Measurements from ENCODE around the gene CEACAM8.
"Not testable (repeated sequence)": the region's sequence is repeated elsewhere in the genome, so short reads cannot be mapped to it uniquely, and the experiment has no call there.

Gene CEACAM8

DNA sequence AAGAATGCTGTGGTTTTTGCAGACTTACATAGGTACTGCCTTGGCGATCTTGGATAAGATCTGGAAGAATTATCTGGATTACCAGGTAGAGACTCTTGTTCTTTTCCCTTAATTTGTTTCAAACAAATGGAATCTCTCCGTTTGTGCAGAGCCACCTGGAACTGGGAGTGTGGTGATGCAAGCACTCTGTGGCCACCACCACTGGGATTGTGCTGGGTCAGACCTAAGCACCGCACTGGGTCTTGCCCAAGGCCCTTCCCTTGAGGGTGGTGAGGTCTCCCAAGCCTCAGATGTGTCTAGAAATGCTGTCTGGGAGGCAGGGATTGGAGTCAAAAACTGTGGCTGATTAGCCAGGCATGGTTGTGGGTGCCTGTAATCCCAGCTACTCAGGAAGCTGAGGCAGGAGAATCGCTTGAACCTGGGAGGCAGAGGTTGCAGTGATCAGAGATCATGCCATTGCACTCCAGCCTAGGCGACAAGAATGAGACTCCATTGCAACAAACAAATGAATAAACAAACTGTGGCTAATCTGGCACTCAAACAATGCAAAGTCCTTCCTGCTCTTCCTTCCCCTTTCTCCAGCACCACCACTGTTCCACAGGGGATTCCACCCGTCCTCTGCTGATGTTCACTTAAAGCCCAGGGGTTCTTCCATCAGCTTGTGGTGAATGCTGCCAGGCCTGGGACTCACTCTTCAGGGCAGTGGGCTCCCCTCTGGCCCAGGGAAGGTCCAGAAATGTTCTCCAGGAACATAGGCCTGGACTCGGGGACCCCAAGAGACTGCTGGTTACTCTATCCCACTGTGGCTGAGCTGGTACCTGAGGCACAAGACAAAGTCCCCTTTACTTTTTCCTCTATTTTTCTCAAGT lies 55.6 kb downstream of the CEACAM8 start:
- Histone ChIP-seq H3K4me2 (ENCODE audit: low read length) (no peak overlapping the region), H3K9me3 (replicated peaks; ENCODE audit: low read length) (no peaks in the 10 kb centered on the region), H3K4me1 (ENCODE audit: control insufficient read depth, insufficient read depth, low read length) (no peaks in the 10 kb centered on the region), H3K27me3 (ENCODE audit: control insufficient read depth, insufficient read depth, low read length) (peaks cover 62% of the 10 kb centered on the region), H3K4me3 (ENCODE audit: low read length) (no peak overlapping the region), H3K36me3 (ENCODE audit: insufficient read depth, low read length) (no peaks in the 10 kb centered on the region), H3K9ac (ENCODE audit: low read depth, low read length) (no peak overlapping the region)

DNA sequence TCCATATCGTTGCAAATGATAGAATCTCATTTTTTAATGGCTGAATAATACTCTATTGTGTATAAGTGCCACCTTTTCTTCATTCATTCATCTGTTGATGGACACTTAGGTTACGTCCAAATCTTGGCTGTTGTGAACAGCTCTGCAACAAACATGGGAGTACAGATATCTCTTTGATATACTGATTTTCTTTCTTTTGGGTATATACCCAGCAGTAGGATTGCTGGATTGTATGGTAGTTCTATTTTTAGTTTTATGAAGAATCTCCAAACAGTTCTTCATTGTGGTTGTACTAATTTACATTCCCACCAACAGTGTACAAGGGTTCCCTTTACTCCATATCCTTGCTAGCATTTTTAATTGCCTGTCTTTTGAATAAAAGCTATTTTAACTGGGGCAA lies 59.4 kb downstream of the CEACAM8 start:
- not testable (repeated sequence) for H3K36me3 ChIP-seq (ENCODE audit: insufficient read depth, low read length); H3K9ac ChIP-seq (ENCODE audit: low read depth, low read length); H3K9me3 ChIP-seq (replicated peaks; ENCODE audit: low read length); H3K4me1 ChIP-seq (ENCODE audit: control insufficient read depth, insufficient read depth, low read length); H3K4me3 ChIP-seq (ENCODE audit: low read length); H3K4me2 ChIP-seq (ENCODE audit: low read length)
- peaks cover 51% of the 10 kb centered on the region for H3K27me3 ChIP-seq (ENCODE audit: control insufficient read depth, insufficient read depth, low read length)

DNA sequence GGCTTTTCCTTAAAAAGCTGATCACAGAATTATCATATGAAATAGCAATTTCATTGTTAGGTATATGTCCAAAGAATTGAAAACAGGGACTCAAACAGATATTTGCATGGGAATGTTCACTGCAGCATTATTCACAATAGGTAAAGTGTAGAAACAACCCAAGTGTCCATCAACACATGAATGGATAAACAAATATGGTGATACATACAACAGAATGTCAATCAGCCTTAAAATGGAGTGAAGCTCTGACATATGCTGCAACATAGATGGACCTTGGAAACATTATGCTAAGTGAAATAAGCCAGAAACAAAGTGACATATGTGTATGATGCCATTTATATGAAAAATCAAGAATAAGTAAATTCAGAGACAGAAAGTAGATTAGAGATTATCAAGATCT lies 60.3 kb downstream of the CEACAM8 start:
- no peaks in the 10 kb centered on the region for H3K36me3 ChIP-seq (ENCODE audit: insufficient read depth, low read length)
- no peak overlapping the region for H3K9ac ChIP-seq (ENCODE audit: low read depth, low read length)
- H3K4me3 ChIP-seq (ENCODE audit: low read length): no peak overlapping the region
- H3K9me3 ChIP-seq (replicated peaks; ENCODE audit: low read length): no peaks in the 10 kb centered on the region
- H3K4me1 ChIP-seq (ENCODE audit: control insufficient read depth, insufficient read depth, low read length): no peaks in the 10 kb centered on the region
- no peak overlapping the region for H3K4me2 ChIP-seq (ENCODE audit: low read length)
- peaks cover 42% of the 10 kb centered on the region for H3K27me3 ChIP-seq (ENCODE audit: control insufficient read depth, insufficient read depth, low read length)

DNA sequence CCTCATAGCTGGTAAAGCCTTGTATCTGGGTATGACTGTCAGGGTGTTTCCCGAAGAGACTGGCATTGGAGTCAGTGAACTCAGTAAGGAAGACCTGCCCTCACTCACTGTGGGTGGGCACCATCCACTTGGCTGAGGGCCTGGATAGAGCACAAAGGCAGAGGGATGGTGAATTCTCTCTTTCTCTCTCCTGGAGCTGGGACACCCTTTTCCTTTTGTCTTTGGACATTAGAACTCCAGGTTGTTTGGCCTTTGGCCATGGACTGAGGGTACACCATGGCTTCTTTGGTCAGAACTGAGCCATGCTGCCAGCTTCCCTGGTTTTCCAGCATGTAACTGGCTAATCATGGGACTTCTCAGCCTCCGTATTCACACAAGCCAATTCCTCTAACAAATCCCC lies 61.8 kb downstream of the CEACAM8 start:
- H3K27me3 ChIP-seq (ENCODE audit: control insufficient read depth, insufficient read depth, low read length): peaks cover 40% of the 10 kb centered on the region
- H3K4me1 ChIP-seq (ENCODE audit: control insufficient read depth, insufficient read depth, low read length): no peaks in the 10 kb centered on the region
- H3K9me3 ChIP-seq (replicated peaks; ENCODE audit: low read length): no peaks in the 10 kb centered on the region
- H3K9ac ChIP-seq (ENCODE audit: low read depth, low read length): no peak overlapping the region
- no peak overlapping the region for H3K4me3 ChIP-seq (ENCODE audit: low read length)
- no peaks in the 10 kb centered on the region for H3K36me3 ChIP-seq (ENCODE audit: insufficient read depth, low read length)
- H3K4me2 ChIP-seq (ENCODE audit: low read length): no peak overlapping the region

DNA sequence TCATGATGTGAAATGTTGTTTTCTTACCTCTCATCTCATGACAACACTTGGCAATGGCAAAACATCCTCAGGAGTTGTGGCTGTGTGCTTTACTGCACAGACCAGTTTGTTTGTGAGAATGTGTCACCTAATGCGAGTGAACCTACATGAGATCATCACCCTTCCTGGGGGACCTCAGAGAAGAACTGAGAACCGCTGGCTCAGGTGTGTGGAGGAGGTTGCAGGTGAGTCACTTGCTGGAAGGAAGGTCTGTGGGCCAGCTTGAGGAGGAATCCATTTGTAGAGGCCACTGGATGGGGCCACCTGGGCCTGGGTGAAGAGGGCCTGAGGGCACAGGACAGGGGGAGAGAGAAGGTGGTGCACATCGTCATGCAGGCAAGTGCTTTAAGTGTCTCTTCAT lies 63.4 kb downstream of the CEACAM8 start:
- Histone ChIP-seq H3K9ac (ENCODE audit: low read depth, low read length) (no peak overlapping the region), H3K4me2 (ENCODE audit: low read length) (no peak overlapping the region)

More for the DNA sequence above, 63.4 kb downstream of the CEACAM8 start:
- no peak overlapping the region for H3K4me3 ChIP-seq (ENCODE audit: low read length)
- peaks cover 37% of the 10 kb centered on the region for H3K27me3 ChIP-seq (ENCODE audit: control insufficient read depth, insufficient read depth, low read length)
- no peaks in the 10 kb centered on the region for H3K9me3 ChIP-seq (replicated peaks; ENCODE audit: low read length)
- H3K4me1 ChIP-seq (ENCODE audit: control insufficient read depth, insufficient read depth, low read length): no peaks in the 10 kb centered on the region
- no peaks in the 10 kb centered on the region for H3K36me3 ChIP-seq (ENCODE audit: insufficient read depth, low read length)

All from skeletal muscle satellite cell (primary cell).